Keratinocyte (primary cell): ENCODE measurements around the gene HNRNPA1L2.
"Not testable (repeated sequence)": the region's sequence is repeated elsewhere in the genome, so short reads cannot be mapped to it uniquely, and the experiment has no call there.

Experiments used
- EZH2 ChIP-seq: IDR thresholded peaks from one replicate; pipeline ENCODE4 v1.6.1; 2012; ENCODE audit warnings: inconsistent platforms, mild to moderate bottlenecking, low read length, moderate library complexity
- TF ChIP-seq, protein P1 (sequence below), 3 experiments: IDR thresholded peaks in 1 of 3; conservative IDR thresholded peaks in 1 of 3; optimal IDR thresholded peaks in 1 of 3; 2 replicates in 2 of 3; 3 replicates in 1 of 3; pipeline versions ENCODE3 to v1.5.1; 2011; ENCODE audit warnings: low read length in 3 of 3, mild to moderate bottlenecking in 3 of 3, moderate library complexity in 2 of 3, control low read depth in 1 of 3, inconsistent platforms in 1 of 3; ENCODE audit not compliant: insufficient read depth in 2 of 3; ENCODE audit errors: extremely low read depth in 1 of 3

GRCh38 chr13:52610158-52610557, 32.1 kb upstream of the HNRNPA1L2 start:
- TF ChIP-seq, protein P1, sequence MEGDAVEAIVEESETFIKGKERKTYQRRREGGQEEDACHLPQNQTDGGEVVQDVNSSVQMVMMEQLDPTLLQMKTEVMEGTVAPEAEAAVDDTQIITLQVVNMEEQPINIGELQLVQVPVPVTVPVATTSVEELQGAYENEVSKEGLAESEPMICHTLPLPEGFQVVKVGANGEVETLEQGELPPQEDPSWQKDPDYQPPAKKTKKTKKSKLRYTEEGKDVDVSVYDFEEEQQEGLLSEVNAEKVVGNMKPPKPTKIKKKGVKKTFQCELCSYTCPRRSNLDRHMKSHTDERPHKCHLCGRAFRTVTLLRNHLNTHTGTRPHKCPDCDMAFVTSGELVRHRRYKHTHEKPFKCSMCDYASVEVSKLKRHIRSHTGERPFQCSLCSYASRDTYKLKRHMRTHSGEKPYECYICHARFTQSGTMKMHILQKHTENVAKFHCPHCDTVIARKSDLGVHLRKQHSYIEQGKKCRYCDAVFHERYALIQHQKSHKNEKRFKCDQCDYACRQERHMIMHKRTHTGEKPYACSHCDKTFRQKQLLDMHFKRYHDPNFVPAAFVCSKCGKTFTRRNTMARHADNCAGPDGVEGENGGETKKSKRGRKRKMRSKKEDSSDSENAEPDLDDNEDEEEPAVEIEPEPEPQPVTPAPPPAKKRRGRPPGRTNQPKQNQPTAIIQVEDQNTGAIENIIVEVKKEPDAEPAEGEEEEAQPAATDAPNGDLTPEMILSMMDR (optimal IDR thresholded peaks at IDR 0.05 in 1 of 3, IDR thresholded peaks at IDR 0.05 in 1 of 3, conservative IDR thresholded peaks at IDR 0.05 in 1 of 3; ENCODE audit: extremely low read depth in 1 of 3, insufficient read depth in 2 of 3, low read length in 3 of 3) = not testable (repeated sequence)
- not testable (repeated sequence) for TF ChIP-seq EZH2
